ENCODE results near the gene UBAC1. TPM values are rescaled to one million over a fixed set of nuclear protein-coding genes. Genes with fewer than 3 reads are reported as not detected.
A peak's percentile ranks its signal among the peaks of the same experiment; 100 is the strongest.

The UBAC1 gene
- total RNA-seq, 1 donor from 2014 or later = 31.4 TPM

DNA sequence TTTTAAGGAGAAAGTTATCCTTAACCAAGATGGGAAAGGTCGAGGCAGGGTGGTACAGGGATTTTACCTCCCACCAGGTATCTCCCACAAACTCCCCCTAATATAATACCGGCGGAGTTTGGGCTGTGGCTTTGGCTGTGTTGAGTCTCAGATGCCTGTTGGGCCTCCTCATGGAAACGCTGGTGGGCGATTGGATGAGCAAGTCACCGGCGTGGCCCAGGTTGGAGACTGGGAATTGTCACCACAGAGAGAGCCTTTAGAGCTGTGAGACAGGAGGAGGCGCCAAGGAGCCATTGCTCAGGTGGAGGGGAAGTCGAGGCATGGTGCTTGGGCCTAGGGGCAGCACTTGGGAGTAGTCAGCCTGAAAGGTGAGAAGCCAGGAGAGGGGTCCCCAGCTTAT, 50.4 kb downstream of the UBAC1 start:
- H3K36me3 Mint-ChIP-seq (ENCODE audit: insufficient read depth) = peaks cover 64% of the 10 kb centered on the region
- H3K27ac Mint-ChIP-seq = no peak overlapping the region
- TF ChIP-seq, protein P1, sequence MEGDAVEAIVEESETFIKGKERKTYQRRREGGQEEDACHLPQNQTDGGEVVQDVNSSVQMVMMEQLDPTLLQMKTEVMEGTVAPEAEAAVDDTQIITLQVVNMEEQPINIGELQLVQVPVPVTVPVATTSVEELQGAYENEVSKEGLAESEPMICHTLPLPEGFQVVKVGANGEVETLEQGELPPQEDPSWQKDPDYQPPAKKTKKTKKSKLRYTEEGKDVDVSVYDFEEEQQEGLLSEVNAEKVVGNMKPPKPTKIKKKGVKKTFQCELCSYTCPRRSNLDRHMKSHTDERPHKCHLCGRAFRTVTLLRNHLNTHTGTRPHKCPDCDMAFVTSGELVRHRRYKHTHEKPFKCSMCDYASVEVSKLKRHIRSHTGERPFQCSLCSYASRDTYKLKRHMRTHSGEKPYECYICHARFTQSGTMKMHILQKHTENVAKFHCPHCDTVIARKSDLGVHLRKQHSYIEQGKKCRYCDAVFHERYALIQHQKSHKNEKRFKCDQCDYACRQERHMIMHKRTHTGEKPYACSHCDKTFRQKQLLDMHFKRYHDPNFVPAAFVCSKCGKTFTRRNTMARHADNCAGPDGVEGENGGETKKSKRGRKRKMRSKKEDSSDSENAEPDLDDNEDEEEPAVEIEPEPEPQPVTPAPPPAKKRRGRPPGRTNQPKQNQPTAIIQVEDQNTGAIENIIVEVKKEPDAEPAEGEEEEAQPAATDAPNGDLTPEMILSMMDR (IDR thresholded peaks at IDR 0.05; ENCODE audit: unreplicated experiment) = no peak
- DNase-seq (ENCODE audit: low spot score, unreplicated experiment) = no peak
- H3K4me1 Mint-ChIP-seq (ENCODE audit: low read depth) = peaks cover 15% of the 10 kb centered on the region
- H3K9me3 Mint-ChIP-seq (ENCODE audit: low read depth) = peaks cover 37% of the 10 kb centered on the region
- H3K27me3 Mint-ChIP-seq = no peaks in the 10 kb centered on the region
- peak overlapping the region; percentile 12 for H3K4me3 Mint-ChIP-seq (ENCODE audit: low read depth)

DNA sequence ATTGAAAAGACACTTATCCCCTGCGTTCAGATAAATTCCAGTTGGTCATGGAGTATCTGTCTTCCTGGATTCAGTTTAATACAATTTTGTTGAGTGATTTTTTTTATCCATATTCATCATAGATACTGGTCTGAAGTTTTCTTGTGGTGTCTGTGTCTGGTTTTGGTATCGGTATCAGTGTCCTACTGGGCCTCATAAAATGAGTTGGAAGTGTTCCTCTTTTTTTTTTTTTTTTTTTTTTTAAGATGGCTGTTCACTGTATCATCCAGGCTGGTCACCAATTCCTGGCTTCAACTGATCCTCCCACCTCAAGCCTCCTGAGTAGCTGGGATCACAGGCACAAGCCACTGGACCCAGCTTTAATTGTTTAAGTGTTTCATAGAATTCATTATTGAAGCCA, 51.0 kb downstream of the UBAC1 start:
- no peak for DNase-seq (ENCODE audit: low spot score, unreplicated experiment)
- Mint-ChIP-seq H3K27me3 (no peaks in the 10 kb centered on the region), H3K4me3 (ENCODE audit: low read depth) (peak overlapping the region; percentile 44), H3K4me1 (ENCODE audit: low read depth) (peaks cover 20% of the 10 kb centered on the region), H3K9me3 (ENCODE audit: low read depth) (peaks cover 31% of the 10 kb centered on the region), H3K27ac (no peak overlapping the region), H3K36me3 (ENCODE audit: insufficient read depth) (peaks cover 59% of the 10 kb centered on the region)
- TF ChIP-seq, protein P1 (IDR thresholded peaks at IDR 0.05; ENCODE audit: unreplicated experiment) = no peak

DNA sequence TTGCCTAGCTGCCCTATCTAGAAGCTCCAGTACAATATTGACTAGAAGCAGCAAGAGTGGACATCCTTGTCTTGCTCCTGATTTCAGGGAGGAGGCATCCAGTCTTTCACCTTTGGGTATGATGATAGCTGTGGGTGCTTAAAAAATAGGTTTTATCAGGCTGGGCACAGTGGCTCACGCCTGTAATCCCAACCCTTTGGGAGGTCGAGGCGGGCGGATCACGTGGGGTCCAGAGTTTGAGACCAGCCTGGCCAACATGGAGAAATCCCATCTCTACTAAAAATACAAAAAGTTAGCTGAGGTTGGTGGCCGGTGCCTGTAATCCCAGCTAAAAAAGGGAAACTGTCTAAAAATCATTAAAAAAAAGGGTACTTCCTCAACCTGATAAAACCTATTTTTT, 51.8 kb downstream of the UBAC1 start:
- Mint-ChIP-seq H3K9me3 (ENCODE audit: low read depth) (peaks cover 23% of the 10 kb centered on the region), H3K36me3 (ENCODE audit: insufficient read depth) (peaks cover 55% of the 10 kb centered on the region), H3K4me3 (ENCODE audit: low read depth) (peak overlapping the region; percentile 75), H3K27me3 (no peaks in the 10 kb centered on the region), H3K4me1 (ENCODE audit: low read depth) (peaks cover 25% of the 10 kb centered on the region), H3K27ac (no peak overlapping the region)
- TF ChIP-seq, protein P1 (IDR thresholded peaks at IDR 0.05; ENCODE audit: unreplicated experiment) = no peak
- DNase-seq (ENCODE audit: low spot score, unreplicated experiment) = no peak

DNA sequence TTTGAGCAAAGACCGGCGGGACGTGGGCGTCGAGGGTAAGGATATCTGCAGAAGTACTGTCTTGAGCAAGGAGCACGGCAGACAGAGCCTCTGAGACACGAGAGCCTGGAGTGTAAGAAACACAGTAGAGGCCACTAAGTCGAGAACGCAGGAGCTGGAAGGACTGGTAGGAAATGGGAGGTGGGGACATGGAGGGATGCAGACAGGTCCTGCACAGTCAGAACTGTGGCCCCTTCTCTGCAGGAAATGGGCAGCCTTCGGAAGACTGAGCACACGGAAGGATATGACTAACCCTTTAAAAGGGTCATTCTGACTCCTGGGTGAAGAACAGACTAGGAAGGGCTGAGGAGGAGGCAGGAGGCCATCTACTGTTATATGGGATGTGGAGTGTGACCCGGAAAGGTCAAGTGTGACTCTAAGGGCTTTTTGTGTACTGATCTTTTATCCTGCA, 52.4 kb downstream of the UBAC1 start:
- Mint-ChIP-seq H3K9me3 (ENCODE audit: low read depth) (peaks cover 21% of the 10 kb centered on the region), H3K27me3 (no peaks in the 10 kb centered on the region), H3K27ac (peak overlapping the region; percentile 93), H3K4me1 (ENCODE audit: low read depth) (peaks cover 27% of the 10 kb centered on the region), H3K4me3 (ENCODE audit: low read depth) (peak overlapping the region; percentile 75), H3K36me3 (ENCODE audit: insufficient read depth) (peaks cover 51% of the 10 kb centered on the region)
- no peak for DNase-seq (ENCODE audit: low spot score, unreplicated experiment)
- TF ChIP-seq, protein P1 (IDR thresholded peaks at IDR 0.05; ENCODE audit: unreplicated experiment) = no peak

DNA sequence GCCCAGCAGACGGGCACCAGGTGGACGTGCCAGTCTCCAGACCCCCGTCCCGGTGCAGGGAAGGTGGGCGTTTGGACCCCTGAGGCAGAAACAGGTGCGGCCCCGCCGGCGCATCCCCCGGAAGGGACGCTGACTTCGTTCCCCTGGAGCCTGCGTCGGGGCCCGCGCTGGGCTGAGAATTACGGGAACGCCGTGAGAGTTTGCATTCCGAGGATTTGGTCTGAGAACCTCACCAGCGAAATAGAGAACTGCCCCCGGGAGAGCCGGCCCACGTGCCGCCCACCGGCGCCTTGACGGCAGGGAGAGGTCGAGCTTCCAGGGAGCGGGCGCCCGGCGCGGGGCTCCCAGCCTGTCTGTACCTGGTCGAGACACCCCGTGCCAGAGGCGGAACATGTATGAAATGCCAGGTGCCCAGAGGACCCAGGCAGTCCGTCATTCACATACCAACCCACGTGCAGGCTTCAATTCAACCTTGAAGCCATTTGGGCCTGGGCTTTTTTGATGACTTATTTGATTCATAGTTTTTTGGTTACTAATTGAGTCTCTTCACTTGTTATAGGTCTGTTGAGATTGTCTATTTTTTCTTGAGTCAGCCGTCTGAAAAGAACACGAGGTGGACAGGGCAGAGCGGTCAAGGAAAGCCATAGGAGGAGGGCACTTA, 53.0 kb downstream of the UBAC1 start:
- peaks cover 30% of the 10 kb centered on the region for H3K4me1 Mint-ChIP-seq (ENCODE audit: low read depth)
- peaks cover 49% of the 10 kb centered on the region for H3K36me3 Mint-ChIP-seq (ENCODE audit: insufficient read depth)
- H3K4me3 Mint-ChIP-seq (ENCODE audit: low read depth) = peak overlapping the region; percentile 75
- peak overlapping the region; percentile 93 for H3K27ac Mint-ChIP-seq
- H3K27me3 Mint-ChIP-seq = no peaks in the 10 kb centered on the region
- TF ChIP-seq, protein P1 (IDR thresholded peaks at IDR 0.05; ENCODE audit: unreplicated experiment) = no peak
- peak; percentile 26 for DNase-seq (ENCODE audit: low spot score, unreplicated experiment)
- peaks cover 17% of the 10 kb centered on the region for H3K9me3 Mint-ChIP-seq (ENCODE audit: low read depth)

Measured in progenitor cell of endocrine pancreas (in vitro differentiated cells).